NCI-H1092 treated with DMSO at 0.1 percent for 48 hours (cell line): Measurements from ENCODE around the gene COL24A1.
A peak's percentile ranks its signal among the peaks of the same experiment; 100 is the strongest.
"Not testable (repeated sequence)": the region's sequence is repeated elsewhere in the genome, so short reads cannot be mapped to it uniquely, and the experiment has no call there.

ENCODE experiments used
- DNase-seq: peaks from one replicate; lab custom pipeline; 2025; lab: John Stamatoyannopoulos, UW

Gene COL24A1

DNA sequence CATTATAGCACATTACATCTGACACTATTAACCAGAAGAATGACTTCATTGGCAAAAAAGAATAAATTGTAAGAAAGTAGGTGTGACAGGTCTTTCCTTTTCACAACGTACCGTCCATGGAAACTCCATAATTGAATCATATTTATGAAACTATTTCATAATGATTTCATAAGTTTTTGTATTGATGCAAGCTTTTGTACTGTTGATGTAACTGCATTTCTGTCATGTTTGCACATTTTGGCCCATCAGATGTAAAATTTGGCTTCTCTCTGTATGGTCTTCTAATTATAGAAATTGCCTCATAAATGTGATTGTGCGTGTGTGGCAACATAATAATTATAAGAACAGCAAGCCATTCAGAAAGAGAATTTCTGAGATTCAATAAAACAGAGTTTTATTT lies 267.7 kb downstream of the COL24A1 start:
- no peak for DNase-seq

GRCh38 chr1:85884372-85885035 lies 272.1 kb downstream of the COL24A1 start:
- DNase-seq: peak; percentile 22

DNA sequence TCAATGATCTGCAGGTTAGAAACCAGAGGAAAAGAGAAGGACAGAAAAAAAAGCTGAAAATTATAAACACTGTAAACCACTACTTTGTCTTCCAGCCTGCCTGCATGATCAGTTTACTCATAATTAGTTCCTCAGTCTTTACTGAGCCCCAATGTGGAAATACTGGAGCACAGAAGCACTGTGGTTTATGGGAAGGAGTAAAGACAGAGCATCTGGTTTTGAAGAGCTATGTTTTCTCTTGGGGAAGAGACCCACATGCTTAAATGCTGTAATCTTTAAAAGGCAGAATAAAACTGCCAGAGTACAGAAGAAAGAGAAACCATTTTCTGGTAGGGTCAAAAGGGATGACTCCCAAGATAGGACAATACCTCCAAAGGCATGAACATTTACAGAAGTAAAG lies 289.4 kb downstream of the COL24A1 start:
- no peak for DNase-seq

DNA sequence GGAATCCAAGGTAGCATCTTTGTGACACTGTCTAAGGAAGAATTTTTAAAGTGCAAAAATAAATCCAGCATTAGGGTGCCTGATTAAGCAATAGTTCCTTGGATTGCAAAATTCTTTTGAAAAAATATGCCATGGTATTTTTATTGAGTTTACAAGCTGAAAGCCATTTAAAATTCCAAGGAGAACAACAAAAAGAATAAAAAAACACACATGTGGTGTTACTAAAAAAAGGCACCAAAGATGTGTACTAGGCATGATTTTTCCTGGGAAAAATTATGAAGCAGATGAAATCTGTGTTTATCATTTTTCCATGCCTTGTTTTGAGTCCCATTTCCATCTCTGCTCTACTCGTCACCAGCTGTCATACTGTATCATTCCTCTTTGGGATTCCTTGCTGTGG lies 291.4 kb downstream of the COL24A1 start:
- DNase-seq: no peak

- no peak for DNase-seq
Measured at GRCh38 chr1:85864727-85865126, 291.8 kb downstream of the COL24A1 start.

DNA sequence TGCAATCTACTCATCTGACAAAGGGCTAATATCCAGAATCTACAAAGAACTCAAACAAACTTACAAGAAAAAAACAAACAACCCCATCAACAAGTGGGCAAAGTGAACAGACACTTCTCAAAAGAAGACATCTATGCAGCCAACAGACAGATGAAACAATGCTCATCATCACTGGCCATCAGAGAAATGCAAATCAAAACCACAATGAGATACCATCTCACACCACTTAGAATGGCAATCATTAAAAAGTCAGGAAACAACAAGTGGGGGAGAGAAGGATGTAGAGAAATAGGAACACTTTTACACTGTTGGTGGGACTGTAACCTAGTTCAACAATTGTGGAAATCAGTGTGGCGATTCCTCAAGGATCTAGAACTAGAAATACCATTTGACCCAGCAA lies 292.9 kb downstream of the COL24A1 start:
- not testable (repeated sequence) for DNase-seq

DNA sequence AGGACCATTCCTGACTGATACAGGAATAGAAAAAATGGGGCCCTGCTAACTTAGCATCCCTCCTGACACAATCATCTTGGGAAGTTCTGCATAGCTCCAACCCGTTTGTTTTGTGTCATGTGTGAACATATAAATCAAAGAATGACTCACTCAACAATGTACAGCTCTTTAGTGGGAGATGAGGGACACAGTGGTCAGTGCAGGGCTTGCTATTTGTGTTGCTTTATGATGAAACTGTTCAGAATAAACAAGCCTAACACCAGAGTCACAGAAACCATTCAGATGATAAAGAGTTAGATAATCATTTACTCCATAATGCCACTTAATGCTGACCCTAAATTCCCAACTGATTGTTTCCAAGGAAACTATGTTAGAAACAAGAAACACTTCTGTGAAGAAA lies 294.1 kb downstream of the COL24A1 start:
- no peak for DNase-seq

GRCh38 chr1:85857991-85858390 lies 298.6 kb downstream of the COL24A1 start:
- no peak for DNase-seq

GRCh38 chr1:85850238-85850637 lies 306.3 kb downstream of the COL24A1 start:
- no peak for DNase-seq

GRCh38 chr1:85849660-85850059 lies 306.9 kb downstream of the COL24A1 start:
- no peak for DNase-seq

GRCh38 chr1:85847356-85847755 lies 309.2 kb downstream of the COL24A1 start:
- no peak for DNase-seq

- no peak for DNase-seq
Measured at GRCh38 chr1:85846706-85847105, 309.9 kb downstream of the COL24A1 start.

- DNase-seq: no peak
Measured at GRCh38 chr1:85839459-85839858, 317.1 kb downstream of the COL24A1 start.

GRCh38 chr1:85838238-85838637 lies 318.3 kb downstream of the COL24A1 start:
- DNase-seq: no peak

GRCh38 chr1:85836736-85837135 lies 319.8 kb downstream of the COL24A1 start:
- DNase-seq: no peak

DNA sequence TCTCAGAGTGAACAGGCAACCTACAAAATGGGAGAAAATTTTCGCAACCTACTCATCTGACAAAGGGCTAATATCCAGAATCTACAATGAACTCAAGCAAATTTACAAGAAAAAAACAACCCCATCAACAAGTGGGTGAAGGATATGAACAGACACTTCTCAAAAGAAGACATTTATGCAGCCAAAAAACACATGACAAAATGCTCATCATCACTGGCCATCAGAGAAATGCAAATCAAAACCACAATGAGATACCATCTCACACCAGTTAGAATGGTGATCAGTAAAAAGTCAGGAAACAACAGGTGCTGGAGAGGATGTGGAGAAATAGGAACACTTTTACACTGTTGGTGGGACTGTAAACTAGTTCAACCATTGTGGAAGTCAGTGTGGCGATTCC lies 323.4 kb downstream of the COL24A1 start:
- not testable (repeated sequence) for DNase-seq

DNA sequence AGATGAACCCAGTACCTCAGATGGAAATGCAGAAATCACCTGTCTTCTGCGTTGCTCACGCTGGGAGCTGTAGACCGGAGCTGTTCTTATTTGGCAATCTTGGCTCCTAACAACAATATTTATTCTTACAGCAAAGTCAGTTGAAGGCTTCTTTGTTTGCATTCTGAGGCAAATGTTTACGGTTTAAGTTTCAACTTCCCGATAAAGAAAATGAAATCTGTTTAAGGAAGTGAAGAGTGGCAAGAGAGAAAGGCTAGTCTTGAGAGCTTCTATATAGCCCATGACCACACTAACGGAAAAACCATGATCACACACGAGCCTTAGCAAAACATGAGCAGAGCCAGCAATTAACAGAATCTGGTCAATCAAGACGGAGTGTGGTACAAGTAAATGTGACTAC lies 325.7 kb downstream of the COL24A1 start:
- DNase-seq: no peak

DNA sequence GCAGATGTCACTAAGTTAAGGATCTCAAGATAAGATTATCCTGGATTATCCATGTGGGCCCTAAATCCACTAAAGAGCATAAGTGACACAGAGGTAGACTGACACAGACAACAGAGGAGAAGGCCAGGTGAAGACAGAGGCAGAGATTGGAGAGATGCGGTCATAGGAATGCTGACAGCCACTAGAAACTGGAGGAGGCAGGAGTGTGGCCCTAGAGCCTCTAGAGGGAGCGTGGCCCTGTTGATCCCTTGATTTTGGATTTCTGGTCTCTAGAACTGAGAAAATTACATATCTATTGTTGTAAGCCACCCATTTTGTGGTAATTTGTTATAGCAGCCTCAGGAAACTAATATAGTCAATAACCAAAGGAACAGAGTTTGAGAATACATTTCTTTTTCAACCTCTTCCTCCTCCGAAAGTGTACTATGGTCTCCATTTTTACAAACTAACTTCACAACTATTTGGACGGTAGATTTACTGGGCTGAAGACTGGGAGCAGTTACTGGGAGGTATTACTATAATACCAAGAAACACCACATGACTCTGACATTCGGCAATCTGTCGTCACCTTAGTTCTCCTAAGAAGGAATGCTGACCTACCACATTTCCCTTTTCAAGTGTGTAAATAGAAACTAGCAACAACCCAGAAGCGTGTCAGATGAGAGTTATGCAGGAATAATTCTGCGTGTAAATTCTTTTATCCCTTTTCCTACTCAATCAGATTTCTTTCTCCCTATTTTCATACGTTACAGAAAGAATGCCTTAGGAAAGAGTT lies 332.3 kb downstream of the COL24A1 start:
- no peak for DNase-seq

GRCh38 chr1:85822696-85823095 lies 333.9 kb downstream of the COL24A1 start:
- no peak for DNase-seq

DNA sequence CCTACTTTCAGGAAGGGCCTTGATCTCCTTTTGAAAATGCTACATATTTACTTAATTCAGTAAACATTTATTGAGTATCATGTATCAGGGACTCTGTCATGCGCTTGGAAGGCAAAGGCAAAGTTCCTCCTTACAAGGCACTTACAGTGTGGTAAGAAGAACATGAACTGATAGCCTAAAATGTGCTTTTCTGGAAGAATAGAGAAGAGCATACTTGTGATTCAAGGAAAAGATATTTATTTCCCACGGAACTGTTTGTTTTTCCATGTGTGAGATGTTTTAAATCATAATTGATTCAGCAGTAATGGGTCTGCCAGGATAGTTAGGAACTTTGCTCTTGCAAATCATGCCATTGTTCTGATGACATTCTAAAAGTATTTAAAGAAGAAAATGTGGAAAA lies 338.2 kb downstream of the COL24A1 start:
- DNase-seq: no peak

GRCh38 chr1:85816606-85817005 lies 340.0 kb downstream of the COL24A1 start:
- no peak for DNase-seq

- no peak for DNase-seq
Measured at GRCh38 chr1:85815906-85816305, 340.7 kb downstream of the COL24A1 start.

DNA sequence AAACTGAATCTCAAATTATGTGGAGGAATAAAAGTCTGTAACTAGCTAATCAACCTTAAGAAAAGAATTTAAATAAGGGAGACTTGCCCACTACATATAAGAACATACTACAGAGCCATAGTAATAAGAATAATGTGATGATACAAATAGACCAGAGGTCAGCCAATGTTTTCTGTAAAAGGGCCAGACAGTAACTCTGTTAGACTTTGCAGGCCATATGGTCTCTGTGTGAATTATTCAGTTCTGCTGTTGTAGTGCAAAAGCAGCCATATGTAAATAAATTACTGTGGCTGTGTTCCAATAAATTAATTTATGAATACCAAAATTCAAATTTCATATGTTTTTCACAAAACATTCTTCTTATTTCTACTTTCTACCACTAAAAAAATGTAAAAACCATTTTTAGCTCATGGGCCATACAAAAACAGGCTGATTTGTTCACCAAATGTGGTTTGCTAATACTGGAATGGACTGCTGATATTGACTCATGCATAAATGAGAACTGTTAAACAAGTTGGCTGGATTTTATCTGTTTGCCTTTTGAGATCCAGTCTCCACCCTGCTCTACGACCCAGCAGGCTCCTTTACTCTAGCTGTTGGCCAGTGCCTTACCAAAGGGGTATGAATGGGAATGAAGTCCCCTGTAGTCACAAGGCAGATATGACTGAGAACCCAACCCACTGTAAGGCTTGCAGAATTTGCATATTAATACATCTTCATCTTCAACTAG lies 350.2 kb downstream of the COL24A1 start:
- no peak for DNase-seq
